Testis (tissue), 3 donors: ENCODE measurements around the gene PITPNM3. TPM values are rescaled to one million over a fixed set of nuclear protein-coding genes. Genes with fewer than 3 reads are reported as not detected.

Experiments used
- DNase-seq: peaks from one replicate; pipeline ENCODE4 v3.0.0-alpha.2; 2019
- H3K27ac ChIP-seq, 2 donors: fragments of 200-600 bp; sonication (generic); one replicate each; pipeline ENCODE4 v1.5.1; 2019
- H3K27me3 ChIP-seq: fragments of 200-600 bp; sonication (generic); one replicate; pipeline ENCODE4 v1.5.1; 2019
- H3K36me3 ChIP-seq: fragments of 200-600 bp; sonication (generic); one replicate; pipeline ENCODE4 v1.5.1; 2017; ENCODE audit warnings: low read depth; ENCODE audit errors: missing control alignments
- H3K4me1 ChIP-seq: fragments of 200-600 bp; sonication (generic); one replicate; pipeline ENCODE4 v1.5.1; 2019
- H3K4me3 ChIP-seq, 2 donors: fragments of 200-600 bp; sonication (generic); one replicate each; pipeline ENCODE4 v1.5.1; 2017 to 2019
- H3K9me3 ChIP-seq: fragments of 200-600 bp; sonication (generic); one replicate; pipeline ENCODE4 v1.5.1; 2017
- POLR2A ChIP-seq: fragments of 450-650 bp; IDR thresholded peaks from one replicate; pipeline ENCODE4 v1.6.1; 2017; ENCODE audit warnings: antibody characterized with exemption, mild to moderate bottlenecking, moderate library complexity
- WGBS, 2 donors: methylation state at CpG; one replicate each; pipeline ENCODE4 v1.1.5; 2018; 5-methylcytosine and 5-hydroxymethylcytosine counted together
- intact Hi-C: fragments of 100-400 bp; cut with DNase I; formaldehyde crosslinking; loops from one replicate; pipeline ENCODE4 v1.15.1; 2023; ENCODE audit warnings: low total_unique reads
- polyA plus RNA-seq: library from polyadenylated mRNA; stranded (reverse); fragments of 350-450 nt; fragmentation: Illumina TruSeq; extraction: RNeasy Lipid Tissue Mini Kit (QIAGEN cat#74804); gene quantifications from one replicate; pipeline ENCODE4 v1.2.3, GENCODE V29; 2014; ENCODE audit warnings: low read depth, low replicate concordance; ENCODE audit not compliant: insufficient read depth
- total RNA-seq, 2 donors: library from RNA; depleted of rRNA; stranded (reverse); fragments of >200 nt; gene quantifications; one replicate each; pipeline ENCODE4 v1.2.3, GENCODE V29; 2016
- TF ChIP-seq, protein P1 (sequence below), 3 experiments: fragments of 450-650 bp in 2 of 3; fragments of 200-600 bp in 1 of 3; sonication (generic) in 1 of 3; IDR thresholded peaks; one replicate each; pipeline ENCODE4 v1.5.1; 2016 to 2019; ENCODE audit warnings: antibody characterized with exemption in 3 of 3, mild to moderate bottlenecking in 2 of 3, moderate library complexity in 1 of 3

Gene PITPNM3
- total and polyA plus RNA-seq, 3 donors from 2014 or later: 6.3 to 7.3 (median 6.7) TPM

- H3K9me3 ChIP-seq: no peaks in the 10 kb centered on the region
- no peak for DNase-seq
- H3K4me1 ChIP-seq: peaks cover 4% of the 10 kb centered on the region
- no peaks in the 10 kb centered on the region for H3K36me3 ChIP-seq
- intact Hi-C loops: no loop called here
- no peak overlapping the region for H3K27ac ChIP-seq
- WGBS, 2 donors: 96% methylated on average over 1 of the region's 1 CpG
- H3K4me3 ChIP-seq: no peak overlapping the region
- TF ChIP-seq POLR2A: no peak
- TF ChIP-seq, protein P1, sequence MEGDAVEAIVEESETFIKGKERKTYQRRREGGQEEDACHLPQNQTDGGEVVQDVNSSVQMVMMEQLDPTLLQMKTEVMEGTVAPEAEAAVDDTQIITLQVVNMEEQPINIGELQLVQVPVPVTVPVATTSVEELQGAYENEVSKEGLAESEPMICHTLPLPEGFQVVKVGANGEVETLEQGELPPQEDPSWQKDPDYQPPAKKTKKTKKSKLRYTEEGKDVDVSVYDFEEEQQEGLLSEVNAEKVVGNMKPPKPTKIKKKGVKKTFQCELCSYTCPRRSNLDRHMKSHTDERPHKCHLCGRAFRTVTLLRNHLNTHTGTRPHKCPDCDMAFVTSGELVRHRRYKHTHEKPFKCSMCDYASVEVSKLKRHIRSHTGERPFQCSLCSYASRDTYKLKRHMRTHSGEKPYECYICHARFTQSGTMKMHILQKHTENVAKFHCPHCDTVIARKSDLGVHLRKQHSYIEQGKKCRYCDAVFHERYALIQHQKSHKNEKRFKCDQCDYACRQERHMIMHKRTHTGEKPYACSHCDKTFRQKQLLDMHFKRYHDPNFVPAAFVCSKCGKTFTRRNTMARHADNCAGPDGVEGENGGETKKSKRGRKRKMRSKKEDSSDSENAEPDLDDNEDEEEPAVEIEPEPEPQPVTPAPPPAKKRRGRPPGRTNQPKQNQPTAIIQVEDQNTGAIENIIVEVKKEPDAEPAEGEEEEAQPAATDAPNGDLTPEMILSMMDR (IDR thresholded peaks at IDR 0.05): no peak
- no peaks in the 10 kb centered on the region for H3K27me3 ChIP-seq
Observed at GRCh38 chr17:6467567-6467966, 88.8 kb downstream of the PITPNM3 start.

DNA sequence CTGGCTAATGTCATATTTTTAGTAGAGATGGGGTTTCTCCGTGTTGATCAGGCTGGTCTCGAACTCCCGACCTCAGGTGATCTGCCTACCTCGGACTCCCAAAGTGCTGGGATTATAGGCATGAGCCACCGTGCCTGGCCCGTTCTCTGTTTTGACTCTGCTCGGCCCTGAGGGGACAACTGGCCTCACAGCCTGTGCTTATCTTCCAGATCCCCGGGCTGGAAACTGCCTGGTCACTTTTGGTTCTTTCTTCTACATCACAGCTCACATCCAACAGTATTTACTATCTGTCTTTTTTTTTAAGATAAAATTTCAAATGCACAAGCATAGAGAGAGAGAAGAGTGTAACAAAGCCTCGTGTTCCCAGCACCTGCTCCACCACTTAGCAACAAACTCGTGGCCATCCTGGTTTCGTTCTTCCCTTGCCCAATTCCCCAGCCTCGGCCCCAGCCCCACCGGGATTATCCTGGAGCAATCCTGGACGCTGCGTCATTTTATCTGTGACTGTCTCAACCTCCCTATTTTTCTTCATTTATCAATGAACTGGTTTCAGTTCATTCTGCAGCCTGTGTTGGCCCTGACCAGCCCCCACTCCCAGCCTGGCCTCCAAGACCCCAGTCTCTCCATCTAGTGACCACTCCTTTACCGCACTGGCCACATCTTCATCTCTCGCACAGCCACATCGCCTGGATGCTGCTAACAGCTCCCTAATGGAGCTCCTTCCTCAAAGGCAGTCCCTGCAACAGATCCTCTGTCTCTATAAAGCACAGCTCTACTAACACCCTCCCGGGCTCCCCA is 91.0 kb downstream of the PITPNM3 start:
- H3K4me1 ChIP-seq: no peaks in the 10 kb centered on the region
- no peak for DNase-seq
- WGBS, 2 donors: 78 to 85% methylated on average over 19 of the region's 19 CpGs
- no peaks in the 10 kb centered on the region for H3K36me3 ChIP-seq
- no peak overlapping the region for H3K27ac ChIP-seq
- no peak overlapping the region for H3K4me3 ChIP-seq
- no peaks in the 10 kb centered on the region for H3K9me3 ChIP-seq
- TF ChIP-seq POLR2A: no peak
- TF ChIP-seq, protein P1 (IDR thresholded peaks at IDR 0.05): no peak
- H3K27me3 ChIP-seq: no peaks in the 10 kb centered on the region
- intact Hi-C loops: no loop called here

- no peak for DNase-seq
- Histone ChIP-seq H3K4me3 (no peak overlapping the region), H3K36me3 (no peaks in the 10 kb centered on the region), H3K9me3 (no peaks in the 10 kb centered on the region), H3K27ac (no peak overlapping the region), H3K4me1 (no peaks in the 10 kb centered on the region), H3K27me3 (no peaks in the 10 kb centered on the region)
- intact Hi-C loops: no loop called here
- 81 to 94% methylated on average over 5 to 14 of the region's 14 CpGs for WGBS, 2 donors
- TF ChIP-seq POLR2A: no peak
Observed at GRCh38 chr17:6464446-6465041, 91.8 kb downstream of the PITPNM3 start.

DNA sequence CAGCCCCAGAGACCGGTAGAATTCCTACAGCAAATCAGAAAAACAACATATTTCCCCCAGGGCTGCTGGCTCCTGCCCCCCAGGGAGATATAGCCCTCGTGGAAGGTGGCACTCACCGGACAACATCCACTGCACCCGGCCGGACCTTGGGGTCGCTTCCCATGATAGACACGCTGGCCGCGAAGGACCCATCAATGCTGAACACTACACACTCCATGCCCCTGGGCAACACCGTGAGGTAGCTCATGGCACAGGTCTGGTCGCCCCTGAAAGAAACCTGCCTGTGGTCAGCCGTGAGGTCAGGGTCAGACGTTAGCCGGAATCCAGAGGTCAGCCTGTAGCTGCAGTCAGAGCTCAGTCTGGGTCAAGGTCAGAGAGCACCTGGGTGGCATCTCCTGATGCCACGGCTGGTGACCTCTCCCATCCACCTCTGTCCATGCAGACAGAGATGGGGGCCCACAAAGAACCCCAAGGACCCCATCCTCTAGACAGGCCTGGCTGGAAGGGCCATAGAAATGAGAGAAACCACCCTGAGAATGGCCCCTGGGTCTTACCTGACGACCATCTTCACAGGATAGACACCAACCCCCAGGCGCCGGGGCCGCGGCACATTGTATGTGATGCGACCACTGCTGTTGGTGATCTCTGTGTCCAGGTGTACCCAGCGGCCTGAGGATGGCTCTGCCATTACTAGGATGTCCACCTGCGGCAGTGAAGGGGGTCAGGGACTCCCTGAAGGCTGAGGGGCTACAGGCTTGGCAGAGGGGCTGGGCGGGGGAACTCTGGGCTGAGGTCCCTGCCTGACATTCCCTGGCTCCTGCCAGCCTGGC is 92.5 kb downstream of the PITPNM3 start:
- H3K9me3 ChIP-seq: no peaks in the 10 kb centered on the region
- WGBS, 2 donors: 91 to 94% methylated on average over 16 to 23 of the region's 24 CpGs
- H3K4me3 ChIP-seq: no peak overlapping the region
- DNase-seq: no peak
- no peaks in the 10 kb centered on the region for H3K4me1 ChIP-seq
- no peaks in the 10 kb centered on the region for H3K36me3 ChIP-seq
- H3K27me3 ChIP-seq: no peaks in the 10 kb centered on the region
- TF ChIP-seq POLR2A: no peak
- TF ChIP-seq, protein P1 (IDR thresholded peaks at IDR 0.05): no peak
- no peak overlapping the region for H3K27ac ChIP-seq
- intact Hi-C loops: no loop called here

DNA sequence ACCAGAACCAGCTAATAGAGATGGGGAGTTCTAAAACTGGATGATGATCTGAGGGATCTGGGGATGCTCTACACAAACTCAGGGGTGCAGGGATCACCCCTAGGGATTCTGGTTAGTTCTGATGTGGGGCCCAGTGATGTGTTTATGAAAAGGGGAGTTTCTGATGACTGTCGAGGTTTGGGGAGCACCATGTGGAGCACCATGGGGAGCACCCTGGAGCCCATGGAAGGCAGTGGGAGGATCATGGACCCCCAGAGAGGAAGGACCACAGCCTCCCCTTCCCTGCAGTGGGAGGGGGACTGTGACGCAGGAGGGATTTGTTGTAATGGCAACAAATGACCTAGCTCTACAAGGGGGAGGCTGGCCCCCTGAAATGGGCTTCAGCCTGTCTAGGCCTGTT is 93.7 kb downstream of the PITPNM3 start:
- no peaks in the 10 kb centered on the region for H3K36me3 ChIP-seq
- no peaks in the 10 kb centered on the region for H3K27me3 ChIP-seq
- no peaks in the 10 kb centered on the region for H3K4me1 ChIP-seq
- 89% methylated on average over 2 of the region's 2 CpGs; no CpG with 5 or more reads in 1 of the 2 donors for whole genome bisulfite sequencing, 2 donors
- no peak overlapping the region for H3K4me3 ChIP-seq
- no peak overlapping the region for H3K27ac ChIP-seq
- DNase-seq: no peak
- H3K9me3 ChIP-seq: no peaks in the 10 kb centered on the region
- intact Hi-C loops: no loop called here
- no peak for TF ChIP-seq POLR2A
- TF ChIP-seq, protein P1 (IDR thresholded peaks at IDR 0.05): no peak
